ENCODE results near the gene SEL1L3.

SEL1L3 gene

DNA sequence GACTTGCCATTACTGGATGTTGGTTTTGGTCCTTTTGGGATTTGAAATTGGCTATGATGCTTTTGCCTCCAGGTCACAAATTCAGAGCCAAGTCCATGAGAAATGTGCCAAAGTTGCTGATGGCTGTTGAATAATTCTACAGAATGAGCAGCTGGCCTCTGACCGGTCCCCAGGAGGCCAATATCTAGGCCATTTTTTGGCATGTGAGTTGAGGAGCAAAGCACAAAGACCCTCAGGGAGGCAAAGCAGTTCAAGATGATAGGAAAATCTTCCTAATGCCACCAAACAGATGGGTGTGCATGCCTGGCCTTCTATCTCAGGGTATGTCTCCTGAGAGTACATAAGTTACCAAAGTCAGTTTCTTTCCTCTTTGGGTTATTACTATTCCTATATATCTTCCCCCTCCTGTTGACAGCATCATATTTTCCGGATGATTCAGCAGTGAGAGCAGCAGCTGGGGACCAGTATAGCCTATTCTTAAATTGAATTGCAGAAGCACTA lies 44.4 kb downstream of the SEL1L3 start:
- DNase-seq (ENCODE audit: low read depth): no peak
- TF ChIP-seq, protein P1, sequence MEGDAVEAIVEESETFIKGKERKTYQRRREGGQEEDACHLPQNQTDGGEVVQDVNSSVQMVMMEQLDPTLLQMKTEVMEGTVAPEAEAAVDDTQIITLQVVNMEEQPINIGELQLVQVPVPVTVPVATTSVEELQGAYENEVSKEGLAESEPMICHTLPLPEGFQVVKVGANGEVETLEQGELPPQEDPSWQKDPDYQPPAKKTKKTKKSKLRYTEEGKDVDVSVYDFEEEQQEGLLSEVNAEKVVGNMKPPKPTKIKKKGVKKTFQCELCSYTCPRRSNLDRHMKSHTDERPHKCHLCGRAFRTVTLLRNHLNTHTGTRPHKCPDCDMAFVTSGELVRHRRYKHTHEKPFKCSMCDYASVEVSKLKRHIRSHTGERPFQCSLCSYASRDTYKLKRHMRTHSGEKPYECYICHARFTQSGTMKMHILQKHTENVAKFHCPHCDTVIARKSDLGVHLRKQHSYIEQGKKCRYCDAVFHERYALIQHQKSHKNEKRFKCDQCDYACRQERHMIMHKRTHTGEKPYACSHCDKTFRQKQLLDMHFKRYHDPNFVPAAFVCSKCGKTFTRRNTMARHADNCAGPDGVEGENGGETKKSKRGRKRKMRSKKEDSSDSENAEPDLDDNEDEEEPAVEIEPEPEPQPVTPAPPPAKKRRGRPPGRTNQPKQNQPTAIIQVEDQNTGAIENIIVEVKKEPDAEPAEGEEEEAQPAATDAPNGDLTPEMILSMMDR (conservative IDR thresholded peaks at IDR 0.05; ENCODE audit: low read depth, low read length): no peak
- no peak overlapping the region for H3K4me3 ChIP-seq (ENCODE audit: low read length)

DNA sequence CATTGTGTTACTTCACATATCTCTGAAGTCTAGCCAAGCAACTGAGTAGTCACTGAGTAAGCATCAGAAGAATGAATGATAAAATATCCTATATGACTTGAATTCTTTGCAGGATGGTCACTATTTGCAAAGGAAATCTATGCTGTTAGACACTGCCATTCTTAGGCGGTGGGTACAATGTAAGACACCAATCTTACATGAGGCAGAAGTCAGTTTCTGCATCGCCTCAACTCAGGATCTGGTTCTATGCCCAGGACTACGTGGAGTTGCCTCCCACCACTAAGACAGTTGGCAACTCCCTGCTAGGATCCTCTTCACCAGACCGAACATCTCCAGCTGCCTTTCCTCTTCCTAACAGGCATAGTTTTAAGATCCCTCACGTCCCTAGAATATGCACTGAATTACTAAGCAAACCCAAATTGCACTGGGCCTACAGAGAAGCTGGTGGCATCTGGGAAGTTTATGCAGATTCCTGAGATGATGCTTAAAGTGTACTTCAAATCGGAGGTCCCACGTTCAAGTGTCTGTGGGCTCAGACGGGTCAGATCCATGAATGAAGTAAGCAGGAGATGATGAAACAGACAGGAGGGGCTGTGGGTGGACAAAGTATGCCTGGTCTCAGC lies 45.6 kb downstream of the SEL1L3 start:
- TF ChIP-seq, protein P1 (conservative IDR thresholded peaks at IDR 0.05; ENCODE audit: low read depth, low read length): no peak

DNA sequence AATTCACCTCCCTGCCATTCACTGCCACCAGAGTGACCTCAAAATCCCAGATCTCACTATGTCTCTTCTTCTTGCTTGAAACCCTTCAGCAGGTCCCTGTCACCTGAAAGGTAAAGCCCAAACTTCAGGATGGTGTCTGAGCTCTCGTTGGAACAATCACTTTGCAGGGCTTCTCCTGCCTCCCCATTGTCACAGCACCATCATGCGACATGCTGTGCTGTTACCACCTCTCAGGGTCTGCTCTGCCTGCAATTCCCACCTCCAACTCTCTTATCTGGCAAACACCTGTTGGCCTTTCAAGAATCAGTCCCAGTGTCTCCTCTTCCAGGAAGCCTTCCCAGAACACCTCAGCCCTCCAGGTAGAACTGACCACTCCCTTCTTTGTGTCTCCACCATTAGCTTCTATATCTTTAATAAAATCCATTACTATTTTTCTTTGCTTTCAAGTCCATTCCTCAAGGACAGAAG lies 46.2 kb downstream of the SEL1L3 start:
- no peak for DNase-seq (ENCODE audit: low read depth)
- no peak overlapping the region for H3K4me3 ChIP-seq (ENCODE audit: low read length)
- TF ChIP-seq, protein P1 (conservative IDR thresholded peaks at IDR 0.05; ENCODE audit: low read depth, low read length): no peak

More for the DNA sequence above, 45.6 kb downstream of the SEL1L3 start:
- DNase-seq (ENCODE audit: low read depth): no peak
- no peak overlapping the region for H3K4me3 ChIP-seq (ENCODE audit: low read length)

DNA sequence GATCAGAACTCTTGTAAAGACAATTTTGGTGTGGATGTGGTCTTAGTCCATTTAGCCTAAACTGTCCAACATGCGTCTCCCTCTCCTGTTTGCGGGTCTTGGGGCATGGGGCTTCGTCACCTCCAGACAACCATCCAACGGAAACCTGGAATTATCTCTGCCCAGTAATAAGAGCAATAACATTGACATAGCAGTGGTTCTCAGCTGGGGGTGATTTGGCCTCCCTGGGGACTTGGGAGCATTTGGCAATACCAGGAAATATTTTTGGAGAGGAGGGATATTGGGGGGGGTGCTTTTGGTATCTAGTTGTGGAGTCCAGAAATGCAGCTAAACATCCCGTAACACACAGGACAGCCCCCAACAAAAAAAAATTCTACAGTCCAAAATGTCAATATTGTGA lies 47.2 kb downstream of the SEL1L3 start:
- no peak for DNase-seq (ENCODE audit: low read depth)
- TF ChIP-seq, protein P1 (conservative IDR thresholded peaks at IDR 0.05; ENCODE audit: low read depth, low read length): no peak
- H3K4me3 ChIP-seq (ENCODE audit: low read length): no peak overlapping the region

DNA sequence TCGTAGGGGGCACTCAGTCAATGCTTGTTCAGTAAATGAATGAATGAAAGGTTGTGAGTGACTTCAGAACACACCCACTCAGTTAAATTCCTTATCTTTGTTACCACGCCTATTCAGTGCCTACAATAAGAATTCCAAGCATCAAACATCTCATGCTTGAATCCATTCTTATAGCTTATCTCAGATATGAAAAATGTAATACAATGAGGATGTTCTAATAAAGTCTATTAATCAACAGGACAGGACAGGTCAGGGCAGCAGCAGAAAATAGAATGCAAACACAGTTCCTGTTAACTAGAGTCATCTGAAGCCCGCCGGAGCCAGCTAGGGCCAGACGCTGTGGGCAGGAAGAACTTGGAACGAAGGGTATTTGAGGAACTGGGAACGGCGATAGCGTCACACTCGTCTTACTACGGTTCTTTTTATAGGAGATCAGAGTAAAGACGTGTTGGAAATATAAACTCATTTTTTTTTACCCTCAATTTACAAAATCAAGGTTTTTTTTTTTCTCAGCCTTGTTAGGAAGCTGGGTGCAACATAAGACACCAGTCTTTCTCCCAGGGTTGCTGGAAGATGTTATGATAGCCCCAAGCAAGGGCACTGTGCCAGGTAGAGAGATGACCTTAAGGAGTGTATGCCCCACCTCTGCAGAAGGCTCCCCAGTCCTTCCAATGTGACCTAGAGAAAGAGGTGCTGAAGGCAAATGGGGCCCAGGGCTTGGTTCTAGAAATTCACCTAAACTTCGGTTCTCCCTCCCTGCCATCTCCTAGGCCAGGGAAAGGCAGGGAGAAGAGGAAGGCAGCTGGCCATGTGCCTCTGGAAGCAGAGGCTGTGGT lies 48.3 kb downstream of the SEL1L3 start:
- TF ChIP-seq, protein P1 (conservative IDR thresholded peaks at IDR 0.05; ENCODE audit: low read depth, low read length): no peak
- DNase-seq (ENCODE audit: low read depth): no peak
- no peak overlapping the region for H3K4me3 ChIP-seq (ENCODE audit: low read length)

DNA sequence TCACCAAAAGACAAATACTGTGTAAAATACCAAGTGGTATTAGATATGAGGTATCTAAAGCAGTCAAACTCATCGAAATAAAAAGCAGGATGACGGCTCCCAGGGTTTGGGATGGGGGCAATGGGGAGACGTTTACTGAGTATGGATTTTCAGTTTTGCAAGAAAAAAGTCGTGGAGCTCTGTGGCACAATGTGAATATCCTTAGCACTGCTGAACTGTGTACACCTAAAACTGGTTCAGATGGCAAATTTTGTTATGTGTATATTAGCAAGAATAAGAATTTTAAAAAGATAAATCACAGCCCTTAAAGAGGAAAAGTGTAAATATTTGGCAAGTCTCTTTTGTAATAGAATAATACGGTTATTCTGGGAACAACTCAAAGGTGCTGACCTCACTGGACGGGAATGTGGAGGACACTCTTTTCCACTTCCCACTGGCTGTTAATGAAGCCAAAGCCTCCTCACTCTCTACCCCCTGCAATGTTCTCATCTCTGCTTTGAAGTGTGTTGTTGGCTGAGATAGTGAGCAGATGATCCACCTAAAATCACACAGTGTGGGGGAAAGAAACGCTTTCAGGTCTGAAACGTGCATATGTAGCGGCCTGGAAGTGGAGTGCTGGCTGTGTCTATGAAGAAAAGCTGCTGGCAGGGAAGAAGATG lies 49.2 kb downstream of the SEL1L3 start:
- DNase-seq (ENCODE audit: low read depth): no peak
- no peak overlapping the region for H3K4me3 ChIP-seq (ENCODE audit: low read length)
- TF ChIP-seq, protein P1 (conservative IDR thresholded peaks at IDR 0.05; ENCODE audit: low read depth, low read length): no peak
